ENCODE results near the gene PYGM.

Gene PYGM

GRCh38 chr11:64739871-64740270 is 19.9 kb downstream of the PYGM start:
- Histone ChIP-seq H3F3A (ENCODE audit: insufficient read depth) (peaks cover 7% of the 10 kb centered on the region; the same call in 1 of the 2 replicates), H3K4me3 (ENCODE audit: insufficient read depth, low read length, poor library complexity, severe bottlenecking) (no peak overlapping the region), H3K79me2 (ENCODE audit: insufficient read depth, low read length) (no peaks in the 10 kb centered on the region), H3K27me3 (ENCODE audit: low read length) (no peaks in the 10 kb centered on the region), H3K27ac (ENCODE audit: low read depth, low read length) (no peak overlapping the region), H3K36me3 (ENCODE audit: low read length) (no peaks in the 10 kb centered on the region), H4K20me1 (ENCODE audit: low read depth, low read length) (no peaks in the 10 kb centered on the region), H3K9me3 (ENCODE audit: insufficient read depth, low read length) (no peaks in the 10 kb centered on the region), H3K9me2 (replicated peaks; ENCODE audit: insufficient read depth, low read length) (no peaks in the 10 kb centered on the region), H3K9ac (ENCODE audit: low read length) (no peak overlapping the region), H3K4me2 (ENCODE audit: low read depth, low read length, poor library complexity, severe bottlenecking) (no peak overlapping the region), H2AFZ (ENCODE audit: low read depth, low read length, severe bottlenecking) (no peak overlapping the region)
- no peak for TF ChIP-seq EZH2phosphoT487 (conservative IDR thresholded peaks at IDR 0.05; ENCODE audit: low read length)
- TF ChIP-seq CTCF (IDR thresholded peaks at IDR 0.05; ENCODE audit: insufficient read depth, low read length, poor library complexity, severe bottlenecking) = no peak

GRCh38 chr11:64736654-64737053 is 23.1 kb downstream of the PYGM start:
- Histone ChIP-seq H3K79me2 (ENCODE audit: insufficient read depth, low read length) (no peaks in the 10 kb centered on the region), H3K4me2 (ENCODE audit: low read depth, low read length, poor library complexity, severe bottlenecking) (no peak overlapping the region), H3K4me3 (ENCODE audit: insufficient read depth, low read length, poor library complexity, severe bottlenecking) (no peak overlapping the region), H4K20me1 (ENCODE audit: low read depth, low read length) (no peaks in the 10 kb centered on the region), H3K36me3 (ENCODE audit: low read length) (no peaks in the 10 kb centered on the region), H3K9me3 (ENCODE audit: insufficient read depth, low read length) (no peaks in the 10 kb centered on the region), H2AFZ (ENCODE audit: low read depth, low read length, severe bottlenecking) (no peak overlapping the region), H3K9me2 (replicated peaks; ENCODE audit: insufficient read depth, low read length) (no peaks in the 10 kb centered on the region), H3F3A (ENCODE audit: insufficient read depth) (no peaks in the 10 kb centered on the region), H3K27ac (ENCODE audit: low read depth, low read length) (no peak overlapping the region), H3K27me3 (ENCODE audit: low read length) (no peaks in the 10 kb centered on the region), H3K9ac (ENCODE audit: low read length) (no peak overlapping the region)
- no peak for TF ChIP-seq EZH2phosphoT487 (conservative IDR thresholded peaks at IDR 0.05; ENCODE audit: low read length)
- TF ChIP-seq CTCF (IDR thresholded peaks at IDR 0.05; ENCODE audit: insufficient read depth, low read length, poor library complexity, severe bottlenecking) = no peak

GRCh38 chr11:64735725-64736259 is 24.0 kb downstream of the PYGM start:
- Histone ChIP-seq H3K27ac (ENCODE audit: low read depth, low read length) (no peak overlapping the region), H3K9ac (ENCODE audit: low read length) (no peak overlapping the region)
- TF ChIP-seq EZH2phosphoT487 (conservative IDR thresholded peaks at IDR 0.05; ENCODE audit: low read length) (no peak), CTCF (IDR thresholded peaks at IDR 0.05; ENCODE audit: insufficient read depth, low read length, poor library complexity, severe bottlenecking) (no peak)

More at GRCh38 chr11:64735725-64736259, 24.0 kb downstream of the PYGM start:
- Histone ChIP-seq H3K36me3 (ENCODE audit: low read length) (no peaks in the 10 kb centered on the region), H2AFZ (ENCODE audit: low read depth, low read length, severe bottlenecking) (no peak overlapping the region), H3K27me3 (ENCODE audit: low read length) (no peaks in the 10 kb centered on the region), H4K20me1 (ENCODE audit: low read depth, low read length) (no peaks in the 10 kb centered on the region), H3K9me3 (ENCODE audit: insufficient read depth, low read length) (no peaks in the 10 kb centered on the region), H3F3A (ENCODE audit: insufficient read depth) (no peaks in the 10 kb centered on the region), H3K4me2 (ENCODE audit: low read depth, low read length, poor library complexity, severe bottlenecking) (no peak overlapping the region), H3K9me2 (replicated peaks; ENCODE audit: insufficient read depth, low read length) (no peaks in the 10 kb centered on the region), H3K4me3 (ENCODE audit: insufficient read depth, low read length, poor library complexity, severe bottlenecking) (no peak overlapping the region), H3K79me2 (ENCODE audit: insufficient read depth, low read length) (no peaks in the 10 kb centered on the region)
